ENCODE measurements around the gene PPP1R27. TPM values are rescaled to one million over a fixed set of nuclear protein-coding genes. Genes with fewer than 3 reads are reported as not detected.

The PPP1R27 gene, protein sequence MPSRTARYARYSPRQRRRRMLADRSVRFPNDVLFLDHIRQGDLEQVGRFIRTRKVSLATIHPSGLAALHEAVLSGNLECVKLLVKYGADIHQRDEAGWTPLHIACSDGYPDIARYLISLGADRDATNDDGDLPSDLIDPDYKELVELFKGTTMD
- total RNA-seq = not detected
- polyA plus RNA-seq = under 1 TPM in 1 of 2 donors, not detected in 1; 0.22 TPM
- long read RNA-seq, donor 1 = 0 reads
- long read RNA-seq, donor 2 = 0 reads
- long read RNA-seq, donor 3 = 0 reads

GRCh38 chr17:81834831-81835267, at the start of gene PPP1R27:
PPP1R27 (minus strand) TSS chr17:81835050; CDS start chr17:81834953, 97 bp downstream.
- Histone ChIP-seq H3K27ac (no peak within 1 kb of the TSS), H3K36me3 (no peaks in the 10 kb centered on the region), H3K9me3 (no peaks in the 10 kb centered on the region), H3K4me1 (ENCODE audit: insufficient read depth) (peaks cover 16% of the 10 kb centered on the region), H3K27me3 (no peaks in the 10 kb centered on the region), H3K4me3 (peak within 1 kb of the TSS; percentile 67)
- intact Hi-C loops (cut with DNase I) = no loop called here
- 88 to 94% (median 89%) methylated on average over 17 to 26 of the region's 26 CpGs for WGBS, 3 donors
- no peak for DNase-seq
- no peak for TF ChIP-seq EP300 (IDR thresholded peaks at IDR 0.05)
- no peak for TF ChIP-seq POLR2A (IDR thresholded peaks at IDR 0.05)
- TF ChIP-seq, protein P1, sequence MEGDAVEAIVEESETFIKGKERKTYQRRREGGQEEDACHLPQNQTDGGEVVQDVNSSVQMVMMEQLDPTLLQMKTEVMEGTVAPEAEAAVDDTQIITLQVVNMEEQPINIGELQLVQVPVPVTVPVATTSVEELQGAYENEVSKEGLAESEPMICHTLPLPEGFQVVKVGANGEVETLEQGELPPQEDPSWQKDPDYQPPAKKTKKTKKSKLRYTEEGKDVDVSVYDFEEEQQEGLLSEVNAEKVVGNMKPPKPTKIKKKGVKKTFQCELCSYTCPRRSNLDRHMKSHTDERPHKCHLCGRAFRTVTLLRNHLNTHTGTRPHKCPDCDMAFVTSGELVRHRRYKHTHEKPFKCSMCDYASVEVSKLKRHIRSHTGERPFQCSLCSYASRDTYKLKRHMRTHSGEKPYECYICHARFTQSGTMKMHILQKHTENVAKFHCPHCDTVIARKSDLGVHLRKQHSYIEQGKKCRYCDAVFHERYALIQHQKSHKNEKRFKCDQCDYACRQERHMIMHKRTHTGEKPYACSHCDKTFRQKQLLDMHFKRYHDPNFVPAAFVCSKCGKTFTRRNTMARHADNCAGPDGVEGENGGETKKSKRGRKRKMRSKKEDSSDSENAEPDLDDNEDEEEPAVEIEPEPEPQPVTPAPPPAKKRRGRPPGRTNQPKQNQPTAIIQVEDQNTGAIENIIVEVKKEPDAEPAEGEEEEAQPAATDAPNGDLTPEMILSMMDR (IDR thresholded peaks at IDR 0.05) = no peak

GRCh38 chr17:81884520-81884919, 49.7 kb upstream of the PPP1R27 start:
- intact Hi-C loops (cut with DNase I) = no loop called here
- Histone ChIP-seq H3K9me3 (no peaks in the 10 kb centered on the region), H3K4me3 (no peak overlapping the region), H3K27me3 (no peaks in the 10 kb centered on the region), H3K4me1 (ENCODE audit: insufficient read depth) (no peaks in the 10 kb centered on the region), H3K27ac (no peak overlapping the region), H3K36me3 (no peaks in the 10 kb centered on the region)
- no peak for DNase-seq
- WGBS, 3 donors = 59 to 64% (median 62%) methylated on average over 11 of the region's 11 CpGs
- TF ChIP-seq EP300 (IDR thresholded peaks at IDR 0.05) (no peak), POLR2A (IDR thresholded peaks at IDR 0.05) (no peak)
- TF ChIP-seq, protein P1 (IDR thresholded peaks at IDR 0.05) = no peak

DNA sequence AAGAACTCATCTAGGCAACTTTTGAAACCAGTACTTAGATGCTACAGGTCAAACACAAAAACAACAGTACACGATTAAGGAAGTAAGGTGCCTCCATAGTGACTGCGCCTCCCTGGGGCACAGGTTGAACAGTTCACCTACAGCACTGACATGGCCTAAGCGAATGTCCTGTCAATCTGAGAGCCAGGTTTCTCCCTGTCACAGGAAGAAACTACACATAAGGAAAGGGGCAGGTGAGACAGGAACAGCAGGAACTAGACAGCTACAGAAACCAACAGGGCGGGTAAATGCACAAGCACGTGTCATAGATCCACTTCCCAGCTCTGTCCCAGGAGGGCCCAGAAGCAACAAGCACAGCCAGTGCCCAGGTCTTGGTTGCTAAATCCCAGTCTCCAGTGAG, 44.3 kb upstream of the PPP1R27 start:
- intact Hi-C loops (cut with DNase I) = no loop called here
- H3K27ac ChIP-seq = no peak overlapping the region
- no peaks in the 10 kb centered on the region for H3K27me3 ChIP-seq
- DNase-seq = no peak
- H3K4me3 ChIP-seq = no peak overlapping the region
- H3K9me3 ChIP-seq = no peaks in the 10 kb centered on the region
- H3K36me3 ChIP-seq = no peaks in the 10 kb centered on the region
- no peak for TF ChIP-seq POLR2A (IDR thresholded peaks at IDR 0.05)
- no peak for TF ChIP-seq EP300 (IDR thresholded peaks at IDR 0.05)
- TF ChIP-seq, protein P1 (IDR thresholded peaks at IDR 0.05) = no peak
- no peaks in the 10 kb centered on the region for H3K4me1 ChIP-seq (ENCODE audit: insufficient read depth)
- 91% methylated on average over 5 of the region's 5 CpGs for WGBS, 3 donors

- no peaks in the 10 kb centered on the region for H3K27me3 ChIP-seq
- no peak for DNase-seq
- no peaks in the 10 kb centered on the region for H3K36me3 ChIP-seq
- H3K4me3 ChIP-seq = no peak overlapping the region
- H3K9me3 ChIP-seq = no peaks in the 10 kb centered on the region
- 86 to 93% (median 88%) methylated on average over 3 of the region's 3 CpGs for WGBS, 3 donors
- H3K4me1 ChIP-seq (ENCODE audit: insufficient read depth) = no peaks in the 10 kb centered on the region
- H3K27ac ChIP-seq = no peak overlapping the region
- TF ChIP-seq EP300 (IDR thresholded peaks at IDR 0.05) (no peak), POLR2A (IDR thresholded peaks at IDR 0.05) (no peak)
- TF ChIP-seq, protein P1 (IDR thresholded peaks at IDR 0.05) = no peak
- intact Hi-C loops (cut with DNase I) = no loop called here
Observed at GRCh38 chr17:81878294-81878693, 43.4 kb upstream of the PPP1R27 start.

Data from ovary (tissue), 10 donors.